ENCODE data around the gene STRN3.

Gene STRN3

DNA sequence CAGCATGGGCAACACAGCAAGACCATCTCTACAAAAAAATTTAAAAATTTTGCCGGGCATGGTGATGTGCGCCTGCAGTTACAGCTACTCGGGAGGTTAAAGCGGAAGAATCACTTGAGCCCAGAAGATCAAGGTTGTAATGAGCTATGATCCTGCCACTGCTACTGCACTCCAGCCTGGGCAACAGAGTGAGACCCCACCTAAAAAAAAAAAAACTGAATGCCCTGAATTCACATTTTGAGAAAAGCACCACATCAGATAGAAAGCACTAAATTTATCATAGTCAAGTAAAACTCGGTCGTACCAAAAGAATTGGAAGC lies 24.9 kb downstream of the STRN3 start:
- TF ChIP-seq, protein P1, sequence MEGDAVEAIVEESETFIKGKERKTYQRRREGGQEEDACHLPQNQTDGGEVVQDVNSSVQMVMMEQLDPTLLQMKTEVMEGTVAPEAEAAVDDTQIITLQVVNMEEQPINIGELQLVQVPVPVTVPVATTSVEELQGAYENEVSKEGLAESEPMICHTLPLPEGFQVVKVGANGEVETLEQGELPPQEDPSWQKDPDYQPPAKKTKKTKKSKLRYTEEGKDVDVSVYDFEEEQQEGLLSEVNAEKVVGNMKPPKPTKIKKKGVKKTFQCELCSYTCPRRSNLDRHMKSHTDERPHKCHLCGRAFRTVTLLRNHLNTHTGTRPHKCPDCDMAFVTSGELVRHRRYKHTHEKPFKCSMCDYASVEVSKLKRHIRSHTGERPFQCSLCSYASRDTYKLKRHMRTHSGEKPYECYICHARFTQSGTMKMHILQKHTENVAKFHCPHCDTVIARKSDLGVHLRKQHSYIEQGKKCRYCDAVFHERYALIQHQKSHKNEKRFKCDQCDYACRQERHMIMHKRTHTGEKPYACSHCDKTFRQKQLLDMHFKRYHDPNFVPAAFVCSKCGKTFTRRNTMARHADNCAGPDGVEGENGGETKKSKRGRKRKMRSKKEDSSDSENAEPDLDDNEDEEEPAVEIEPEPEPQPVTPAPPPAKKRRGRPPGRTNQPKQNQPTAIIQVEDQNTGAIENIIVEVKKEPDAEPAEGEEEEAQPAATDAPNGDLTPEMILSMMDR (IDR thresholded peaks at IDR 0.05; ENCODE audit: borderline replicate concordance, control extremely low read depth, extremely low read depth, insufficient read depth, missing control alignments) = no peak
- DNase-seq (ENCODE audit: low spot score) = no peak
- in situ Hi-C loops (cut with MboI; ENCODE audit: low sequenced_read_pairs, unreplicated experiment) = no loop called here

DNA sequence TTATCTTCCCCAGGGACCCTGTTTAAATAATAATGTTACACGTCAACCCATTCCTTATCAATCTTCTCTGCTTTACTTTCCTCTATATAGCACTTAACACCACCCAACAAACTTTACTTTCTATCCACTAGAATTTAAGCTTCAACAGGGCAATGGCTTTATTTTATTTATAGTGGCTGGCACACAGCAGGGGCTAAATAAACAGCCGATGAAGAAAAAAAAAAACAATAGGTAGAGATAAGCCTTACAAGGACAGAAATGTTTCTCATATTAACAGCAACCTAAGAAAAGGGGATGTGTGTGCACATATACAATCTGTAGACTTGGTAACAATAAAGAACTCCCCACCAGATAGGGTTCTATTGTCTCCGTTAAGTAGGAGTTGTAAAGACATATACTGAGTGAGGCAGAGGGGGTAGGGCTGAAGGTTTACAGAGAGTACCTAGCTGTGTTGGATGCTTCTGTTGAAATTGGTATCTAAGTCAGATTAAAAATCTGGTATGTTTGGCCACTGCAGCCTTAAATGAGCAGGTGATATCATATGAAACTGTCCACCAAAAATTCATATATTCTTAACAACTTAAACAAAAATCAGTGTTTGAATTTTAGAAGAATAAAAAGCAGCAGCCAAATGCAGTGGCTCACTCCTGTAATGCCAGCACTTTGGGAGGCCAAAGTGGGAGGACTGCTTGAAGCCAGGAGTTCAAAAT lies 25.4 kb downstream of the STRN3 start:
- TF ChIP-seq, protein P1 (IDR thresholded peaks at IDR 0.05; ENCODE audit: borderline replicate concordance, control extremely low read depth, extremely low read depth, insufficient read depth, missing control alignments) = no peak
- in situ Hi-C loops (cut with MboI; ENCODE audit: low sequenced_read_pairs, unreplicated experiment) = no loop called here
- no peak for DNase-seq (ENCODE audit: low spot score)

DNA sequence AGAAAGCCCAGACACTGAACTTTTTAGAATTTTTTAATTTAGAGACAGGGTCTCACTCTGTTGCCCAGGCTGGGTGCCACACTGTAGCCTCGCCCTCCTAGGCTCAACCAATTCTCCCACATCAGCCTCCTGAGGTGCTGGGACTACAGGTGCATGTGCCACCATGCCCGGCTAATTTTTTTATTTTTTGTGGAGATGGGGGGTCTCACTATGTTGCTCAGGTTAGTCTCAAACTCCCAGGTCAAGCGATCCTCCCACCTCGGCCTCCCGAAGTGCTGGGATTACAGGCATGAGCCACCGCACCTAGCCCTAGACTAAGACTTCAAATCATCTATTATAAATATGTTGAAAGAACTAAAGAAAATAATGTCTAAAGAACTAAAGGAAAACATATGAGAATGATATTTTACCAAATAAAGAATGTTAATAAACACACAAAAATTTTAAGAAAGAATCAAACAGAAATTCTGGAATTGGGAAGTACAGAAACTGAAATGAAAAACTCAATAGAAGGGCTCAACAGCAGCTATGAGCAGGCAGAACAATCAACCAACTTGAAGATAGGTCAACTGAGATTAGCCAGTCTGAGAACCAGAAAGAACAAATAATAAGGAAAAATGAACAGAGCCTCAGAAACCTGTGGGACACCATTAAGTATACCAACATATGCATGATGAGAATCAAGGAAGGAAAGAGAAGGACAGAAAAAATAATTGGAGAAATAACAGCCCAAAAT lies 27.0 kb downstream of the STRN3 start:
- no peak for DNase-seq (ENCODE audit: low spot score)
- in situ Hi-C loops (cut with MboI; ENCODE audit: low sequenced_read_pairs, unreplicated experiment) = no loop called here

DNA sequence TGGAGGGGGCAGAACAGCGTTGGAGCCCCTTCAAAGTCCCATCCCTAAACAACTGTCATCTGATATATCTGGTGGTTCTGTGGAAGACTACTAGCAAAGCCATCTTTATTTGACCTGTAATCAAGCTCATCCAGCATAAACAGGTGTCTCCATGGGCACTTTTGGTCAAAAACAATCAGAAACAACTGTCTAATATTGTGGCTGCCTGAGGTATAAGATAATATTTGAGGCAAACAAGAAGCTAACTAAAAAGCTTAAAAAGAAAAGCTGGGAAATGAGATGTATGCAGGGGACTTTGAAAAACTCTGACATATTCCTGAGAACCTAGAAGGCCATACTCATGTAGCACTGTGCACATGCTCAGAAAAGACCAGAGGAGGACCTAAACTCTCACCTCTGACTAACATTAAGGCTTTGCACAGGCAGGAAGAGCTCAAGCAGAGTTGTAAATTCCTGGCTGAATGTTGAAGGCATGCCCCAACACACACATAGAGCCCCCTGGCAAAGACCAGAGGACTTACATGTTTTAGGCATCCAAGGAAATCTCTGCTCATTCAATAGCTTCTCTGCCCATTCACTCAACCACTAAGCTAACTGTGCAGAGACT lies 28.0 kb downstream of the STRN3 start:
- in situ Hi-C loops (cut with MboI; ENCODE audit: low sequenced_read_pairs, unreplicated experiment) = no loop called here
- TF ChIP-seq, protein P1 (IDR thresholded peaks at IDR 0.05; ENCODE audit: borderline replicate concordance, control extremely low read depth, extremely low read depth, insufficient read depth, missing control alignments) = no peak

More for the DNA sequence above, 27.0 kb downstream of the STRN3 start:
- TF ChIP-seq, protein P1 (IDR thresholded peaks at IDR 0.05; ENCODE audit: borderline replicate concordance, control extremely low read depth, extremely low read depth, insufficient read depth, missing control alignments) = no peak

DNA sequence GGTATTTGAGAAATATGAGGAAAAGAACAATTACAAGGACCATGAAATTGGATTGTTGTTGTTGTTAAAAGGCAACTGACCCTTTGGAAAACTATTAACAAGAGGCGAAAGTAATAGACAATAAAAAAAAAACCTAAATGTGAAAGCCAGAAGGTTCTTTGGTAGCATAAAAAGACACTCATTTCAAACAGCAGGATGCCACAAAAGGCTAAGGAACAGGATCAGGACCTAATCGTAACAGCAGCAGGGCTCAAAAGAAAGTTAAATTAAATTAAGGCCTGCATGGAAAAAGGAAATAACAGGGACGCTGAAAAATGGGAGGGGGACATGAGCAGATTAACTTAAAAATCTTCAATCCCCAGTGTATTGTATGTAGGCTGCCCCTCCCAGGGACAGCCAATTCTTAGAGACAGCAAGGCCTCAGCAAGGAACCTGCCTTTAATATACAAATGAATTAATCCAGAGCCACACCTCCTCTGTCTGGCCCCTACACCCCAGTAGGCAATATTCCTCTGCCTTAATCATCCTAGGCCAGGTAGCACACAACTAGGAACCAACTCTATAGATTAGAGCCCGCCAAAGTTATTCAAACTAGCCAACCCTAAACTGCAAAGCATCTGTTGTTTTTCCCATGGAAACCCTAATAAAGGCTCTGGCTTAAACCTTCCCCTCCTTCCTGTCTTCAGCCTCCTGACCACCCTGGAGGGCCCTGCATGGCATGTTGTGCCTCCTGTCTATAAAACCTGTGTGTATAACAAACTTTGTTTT lies 29.1 kb downstream of the STRN3 start:
- TF ChIP-seq, protein P1 (IDR thresholded peaks at IDR 0.05; ENCODE audit: borderline replicate concordance, control extremely low read depth, extremely low read depth, insufficient read depth, missing control alignments) = no peak
- in situ Hi-C loops (cut with MboI; ENCODE audit: low sequenced_read_pairs, unreplicated experiment) = no loop called here
- no peak for DNase-seq (ENCODE audit: low spot score)

More for the DNA sequence above, 28.0 kb downstream of the STRN3 start:
- no peak for DNase-seq (ENCODE audit: low spot score)

DNA sequence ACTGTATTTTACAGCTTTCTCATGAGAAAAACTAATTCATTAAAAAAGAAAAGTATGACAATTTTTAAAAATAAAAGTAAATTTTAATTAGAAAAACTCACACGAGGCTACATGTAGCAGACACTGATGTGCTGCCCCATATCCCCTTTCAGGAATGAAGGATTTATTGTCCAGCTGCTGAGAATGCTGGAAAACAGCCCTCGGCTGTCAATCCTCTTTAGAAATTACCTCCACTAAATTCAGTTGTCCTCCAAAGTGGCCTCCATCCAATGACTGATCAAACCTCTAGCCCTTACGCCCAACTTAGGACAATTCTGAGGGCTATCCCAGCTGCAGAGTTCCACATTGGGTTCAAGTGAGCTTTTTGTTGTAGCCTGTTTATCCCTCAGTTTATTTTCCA lies 30.5 kb downstream of the STRN3 start:
- TF ChIP-seq, protein P1 (IDR thresholded peaks at IDR 0.05; ENCODE audit: borderline replicate concordance, control extremely low read depth, extremely low read depth, insufficient read depth, missing control alignments) = no peak
- in situ Hi-C loops (cut with MboI; ENCODE audit: low sequenced_read_pairs, unreplicated experiment) = no loop called here
- no peak for DNase-seq (ENCODE audit: low spot score)
